ENCODE results near the gene HMGXB3. TPM values are rescaled to one million over a fixed set of nuclear protein-coding genes. Genes with fewer than 3 reads are reported as not detected.

The HMGXB3 gene, protein sequence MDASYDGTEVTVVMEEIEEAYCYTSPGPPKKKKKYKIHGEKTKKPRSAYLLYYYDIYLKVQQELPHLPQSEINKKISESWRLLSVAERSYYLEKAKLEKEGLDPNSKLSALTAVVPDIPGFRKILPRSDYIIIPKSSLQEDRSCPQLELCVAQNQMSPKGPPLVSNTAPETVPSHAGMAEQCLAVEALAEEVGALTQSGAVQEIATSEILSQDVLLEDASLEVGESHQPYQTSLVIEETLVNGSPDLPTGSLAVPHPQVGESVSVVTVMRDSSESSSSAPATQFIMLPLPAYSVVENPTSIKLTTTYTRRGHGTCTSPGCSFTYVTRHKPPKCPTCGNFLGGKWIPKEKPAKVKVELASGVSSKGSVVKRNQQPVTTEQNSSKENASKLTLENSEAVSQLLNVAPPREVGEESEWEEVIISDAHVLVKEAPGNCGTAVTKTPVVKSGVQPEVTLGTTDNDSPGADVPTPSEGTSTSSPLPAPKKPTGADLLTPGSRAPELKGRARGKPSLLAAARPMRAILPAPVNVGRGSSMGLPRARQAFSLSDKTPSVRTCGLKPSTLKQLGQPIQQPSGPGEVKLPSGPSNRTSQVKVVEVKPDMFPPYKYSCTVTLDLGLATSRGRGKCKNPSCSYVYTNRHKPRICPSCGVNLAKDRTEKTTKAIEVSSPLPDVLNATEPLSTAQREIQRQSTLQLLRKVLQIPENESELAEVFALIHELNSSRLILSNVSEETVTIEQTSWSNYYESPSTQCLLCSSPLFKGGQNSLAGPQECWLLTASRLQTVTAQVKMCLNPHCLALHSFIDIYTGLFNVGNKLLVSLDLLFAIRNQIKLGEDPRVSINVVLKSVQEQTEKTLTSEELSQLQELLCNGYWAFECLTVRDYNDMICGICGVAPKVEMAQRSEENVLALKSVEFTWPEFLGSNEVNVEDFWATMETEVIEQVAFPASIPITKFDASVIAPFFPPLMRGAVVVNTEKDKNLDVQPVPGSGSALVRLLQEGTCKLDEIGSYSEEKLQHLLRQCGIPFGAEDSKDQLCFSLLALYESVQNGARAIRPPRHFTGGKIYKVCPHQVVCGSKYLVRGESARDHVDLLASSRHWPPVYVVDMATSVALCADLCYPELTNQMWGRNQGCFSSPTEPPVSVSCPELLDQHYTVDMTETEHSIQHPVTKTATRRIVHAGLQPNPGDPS (N-terminal part only)
- 10 to 100 TPM; 49.2 to 50.1 TPM for total RNA-seq

DNA sequence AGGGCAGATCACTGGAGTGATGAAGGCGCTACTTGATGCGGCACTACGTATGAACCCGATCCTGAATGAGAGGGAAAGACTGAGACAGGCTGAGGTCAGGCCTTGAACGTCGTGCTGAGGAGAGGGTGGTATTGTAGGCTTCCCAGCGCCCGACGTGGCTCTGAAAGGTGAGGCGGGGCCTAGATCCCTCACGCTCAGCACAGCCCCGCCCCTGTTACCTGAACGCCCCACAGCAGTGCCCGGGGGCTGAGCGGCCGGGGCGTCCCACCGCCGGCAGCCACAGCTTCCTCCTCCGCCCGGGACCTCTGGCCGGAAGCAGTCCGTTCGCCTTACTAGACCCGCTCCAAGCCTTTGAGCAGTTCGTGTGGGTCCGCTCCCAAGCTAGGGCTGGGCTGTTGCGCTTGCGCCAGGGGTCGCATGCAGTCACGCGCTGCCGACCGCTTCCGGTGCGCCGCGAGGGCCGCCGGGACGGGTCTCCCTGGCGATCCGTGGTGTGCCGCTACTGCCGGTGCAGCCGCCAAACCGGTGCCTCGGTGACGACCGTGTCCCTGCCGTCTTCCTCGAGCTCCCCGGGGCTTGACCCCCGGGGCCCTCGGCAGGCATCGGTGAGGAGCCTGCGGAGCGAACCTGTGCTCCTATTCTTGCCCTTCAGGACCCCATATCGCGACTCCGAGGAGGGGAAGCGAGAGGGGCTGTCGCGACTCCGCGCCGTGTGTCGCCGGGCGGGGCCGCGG is at the start of gene HMGXB3, which contains the start of gene TIGD6:
Gene HMGXB3, plus strand, starts transcription at position 484 of the 734 bp plus-strand sequence. CDS start 4,114 bp downstream, outside the sequence.
Gene TIGD6, minus strand, starts transcription at position 399 of the 734 bp plus-strand sequence. CDS start 4,306 bp downstream, outside the sequence.
- no peak for TF ChIP-seq CTCF (IDR thresholded peaks at IDR 0.05)
- Histone ChIP-seq H3K4me3 (peak within 1 kb of the TSS; percentile 85), H3K27me3 (replicated peaks; ENCODE audit: insufficient read depth) (no peaks in the 10 kb centered on the region), H3K4me1 (ENCODE audit: control insufficient read depth in 1 of 2, low read depth in 2 of 2) (peaks cover 7 to 38% of the 10 kb centered on the region in 2 donors), H3K9me3 (no peaks in the 10 kb centered on the region), H3K27ac (peak within 1 kb of the TSS; percentile 85 to 86), H3K36me3 (peaks cover 6% of the 10 kb centered on the region)
- ATAC-seq (ENCODE audit: insufficient number of reproducible peaks, low FRiP score, low read depth) (peak; percentile 55), DNase-seq (ENCODE audit: low spot score) (peak; percentile 53)

GRCh38 chr5:149951138-149951749 is 49.3 kb upstream of the HMGXB3 start:
- no peaks in the 10 kb centered on the region for H3K27me3 ChIP-seq (replicated peaks; ENCODE audit: insufficient read depth)
- H3K4me3 ChIP-seq: no peak overlapping the region
- H3K27ac ChIP-seq: no peak overlapping the region
- no peak for ATAC-seq (ENCODE audit: insufficient number of reproducible peaks, low FRiP score, low read depth)
- TF ChIP-seq CTCF (IDR thresholded peaks at IDR 0.05): no peak
- no peaks in the 10 kb centered on the region for H3K4me1 ChIP-seq (ENCODE audit: control insufficient read depth in 1 of 2, low read depth in 2 of 2)
- DNase-seq (ENCODE audit: low spot score): no peak
- H3K36me3 ChIP-seq: no peaks in the 10 kb centered on the region
- H3K9me3 ChIP-seq: no peaks in the 10 kb centered on the region

DNA sequence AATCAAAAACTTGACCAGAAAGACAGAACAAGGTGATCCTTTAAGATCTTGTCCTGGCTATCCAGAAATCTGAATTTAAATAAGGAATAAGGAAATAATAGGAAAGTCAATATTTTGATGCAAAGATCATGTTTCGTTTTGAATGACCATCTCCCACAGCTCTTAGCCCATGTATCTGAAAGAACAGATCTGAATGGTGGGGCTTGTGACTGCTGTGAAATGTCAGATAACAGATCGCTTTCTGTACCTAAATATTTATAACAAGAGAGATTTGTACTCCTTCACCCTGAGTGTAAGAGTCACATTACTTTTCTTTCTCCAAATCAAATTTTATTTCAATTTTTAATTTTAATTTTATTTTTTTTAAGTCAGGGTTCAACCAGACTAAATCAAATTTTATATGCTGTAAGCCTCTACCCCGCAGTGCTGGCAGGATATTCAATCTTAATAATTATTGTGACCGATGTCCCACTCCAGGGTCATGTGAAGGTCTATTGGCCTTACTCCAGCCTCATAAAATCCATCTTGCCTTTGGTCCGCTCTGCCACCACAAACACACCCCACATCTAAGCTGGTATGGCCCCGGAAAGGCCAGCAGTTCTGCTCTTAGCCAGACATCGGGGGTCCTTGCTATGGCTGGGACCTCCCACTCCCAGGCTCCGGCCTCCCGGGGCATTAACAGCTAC is 47.0 kb upstream of the HMGXB3 start:
- DNase-seq (ENCODE audit: low spot score) (no peak), ATAC-seq (ENCODE audit: insufficient number of reproducible peaks, low FRiP score, low read depth) (no peak)
- Histone ChIP-seq H3K9me3 (no peaks in the 10 kb centered on the region), H3K4me3 (no peak overlapping the region), H3K36me3 (no peaks in the 10 kb centered on the region), H3K27me3 (replicated peaks; ENCODE audit: insufficient read depth) (no peaks in the 10 kb centered on the region), H3K4me1 (ENCODE audit: control insufficient read depth in 1 of 2, low read depth in 2 of 2) (no peaks in the 10 kb centered on the region), H3K27ac (no peak overlapping the region)
- no peak for TF ChIP-seq CTCF (IDR thresholded peaks at IDR 0.05)

GRCh38 chr5:149954798-149955197 is 45.7 kb upstream of the HMGXB3 start:
- DNase-seq (ENCODE audit: low spot score) (no peak), ATAC-seq (ENCODE audit: insufficient number of reproducible peaks, low FRiP score, low read depth) (no peak)
- no peaks in the 10 kb centered on the region for H3K9me3 ChIP-seq
- H3K4me3 ChIP-seq: no peak overlapping the region
- no peak for TF ChIP-seq CTCF (IDR thresholded peaks at IDR 0.05)
- H3K4me1 ChIP-seq (ENCODE audit: control insufficient read depth in 1 of 2, low read depth in 2 of 2): peaks cover 4% of the 10 kb centered on the region in 2 donors
- no peak overlapping the region for H3K27ac ChIP-seq
- no peaks in the 10 kb centered on the region for H3K36me3 ChIP-seq
- H3K27me3 ChIP-seq (replicated peaks; ENCODE audit: insufficient read depth): no peaks in the 10 kb centered on the region
